GM23338 (cell line): ENCODE results near the gene CATSPER3. TPM values are rescaled to one million over a fixed set of nuclear protein-coding genes. Genes with fewer than 3 reads are reported as not detected.
A peak's percentile ranks its signal among the peaks of the same experiment; 100 is the strongest.

ENCODE experiments used
- ATAC-seq: fragments of 200-7000 bp; cut with Tn5 transposase; 3 replicates; pipeline ENCODE4 v1.9.1; 2020
- DNase-seq: peaks from one replicate; pipeline ENCODE4 v3.0.0-alpha.2; 2015; ENCODE audit warnings: low spot score
- H2AFZ ChIP-seq: fragments of 200-600 bp; sonication (generic); 2 replicates; pipeline ENCODE4 v1.8.0; 2016; ENCODE audit warnings: antibody characterized with exemption, mild to moderate bottlenecking, moderate library complexity
- H3F3A ChIP-seq: fragments of 200-600 bp; sonication (generic); replicated peaks from 2 replicates; pipeline ENCODE4 v1.8.0; 2017; ENCODE audit warnings: antibody characterized with exemption, mixed run types, low read depth
- H3K27ac ChIP-seq: fragments of 200-600 bp; sonication (generic); 2 replicates; pipeline ENCODE4 v1.6.1; 2016; ENCODE audit warnings: low read depth
- H3K27me3 ChIP-seq: fragments of 200-600 bp; sonication (generic); 2 replicates; pipeline ENCODE4 v1.8.0; 2016; ENCODE audit warnings: mild to moderate bottlenecking, mixed run types, moderate library complexity; ENCODE audit not compliant: insufficient read depth
- H3K36me3 ChIP-seq: fragments of 200-600 bp; sonication (generic); 2 replicates; pipeline ENCODE4 v1.8.0; 2016; ENCODE audit warnings: mild to moderate bottlenecking; ENCODE audit not compliant: insufficient read depth
- H3K4me1 ChIP-seq: fragments of 200-600 bp; sonication (generic); 2 replicates; pipeline ENCODE4 v1.8.0; 2016; ENCODE audit warnings: mild to moderate bottlenecking, moderate library complexity; ENCODE audit not compliant: insufficient read depth
- H3K4me2 ChIP-seq: fragments of 200-600 bp; sonication (generic); 2 replicates; pipeline ENCODE4 v1.7.1; 2017; ENCODE audit warnings: mixed run types
- H3K4me3 ChIP-seq: fragments of 200-600 bp; sonication (generic); 2 replicates; pipeline ENCODE4 v1.6.1; 2016; ENCODE audit warnings: mixed run types
- H3K79me2 ChIP-seq: fragments of 200-600 bp; sonication (generic); replicated peaks from 2 replicates; pipeline ENCODE4 v1.8.0; 2017; ENCODE audit warnings: mild to moderate bottlenecking; ENCODE audit not compliant: insufficient read depth
- H3K9me2 ChIP-seq: fragments of 200-600 bp; sonication (generic); 2 replicates; pipeline ENCODE4 v1.8.0; 2017; ENCODE audit not compliant: insufficient read depth
- H4K20me1 ChIP-seq: fragments of 200-600 bp; sonication (generic); replicated peaks from 2 replicates; pipeline ENCODE4 v1.8.0; 2017; ENCODE audit warnings: mild to moderate bottlenecking; ENCODE audit not compliant: insufficient read depth
- H3K27ac Mint-ChIP-seq: 2 replicates; pipeline ENCODE4 v1.8.0; 2020; ENCODE audit warnings: inconsistent platforms, mild to moderate bottlenecking, moderate library complexity, mixed read lengths
- H3K27me3 Mint-ChIP-seq: 3 replicates; pipeline ENCODE4 v1.8.0; 2022; ENCODE audit warnings: low read depth, mild to moderate bottlenecking, moderate library complexity, mixed read lengths, inconsistent platforms; ENCODE audit not compliant: insufficient read depth, poor library complexity
- H3K36me3 Mint-ChIP-seq: 3 replicates; pipeline ENCODE4 v1.8.0; 2021; ENCODE audit warnings: low read depth, mild to moderate bottlenecking, inconsistent platforms, moderate library complexity, mixed read lengths
- H3K4me1 Mint-ChIP-seq: 3 replicates; pipeline ENCODE4 v1.8.0; 2020; ENCODE audit warnings: mild to moderate bottlenecking, inconsistent platforms, mixed read lengths
- H3K4me3 Mint-ChIP-seq: 3 replicates; pipeline ENCODE4 v1.8.0; 2021; ENCODE audit warnings: moderate library complexity, mild to moderate bottlenecking, inconsistent platforms, mixed read lengths
- H3K9me3 Mint-ChIP-seq: 3 replicates; pipeline ENCODE4 v1.8.0; 2020; ENCODE audit warnings: moderate library complexity, mild to moderate bottlenecking, inconsistent platforms, mixed read lengths
- CREB1 ChIP-seq: fragments of 250-450 bp; sonication (Bioruptor Pico); IDR thresholded peaks from 2 replicates; pipeline ENCODE4 v1.5.0; 2020; ENCODE audit warnings: low read depth, mild to moderate bottlenecking, moderate library complexity
- CTCF ChIP-seq, 2 experiments: fragments of 200-600 bp in 1 of 2; sonication (generic) in 1 of 2; conservative IDR thresholded peaks; 2 replicates each; pipeline versions ENCODE4 v1.5.1 to v1.6.1; 2016 to 2017; ENCODE audit warnings: antibody characterized with exemption in 2 of 2, low read depth in 2 of 2, mild to moderate bottlenecking in 2 of 2, moderate library complexity in 1 of 2
- EZH2 ChIP-seq: fragments of 200-600 bp; sonication (generic); IDR thresholded peaks from one replicate; pipeline ENCODE4 v1.8.0; 2017; ENCODE audit warnings: antibody characterized with exemption, mild to moderate bottlenecking, low read depth; ENCODE audit not compliant: unreplicated experiment
- EZH2phosphoT487 ChIP-seq: fragments of 200-600 bp; sonication (generic); IDR thresholded peaks from one replicate; pipeline ENCODE4 v1.8.1; 2018; ENCODE audit warnings: antibody characterized with exemption; ENCODE audit not compliant: unreplicated experiment
- JUNB ChIP-seq: IDR thresholded peaks from one replicate; pipeline ENCODE4 v1.6.1; 2016; ENCODE audit warnings: antibody characterized with exemption; ENCODE audit not compliant: unreplicated experiment
- POLR2AphosphoS5 ChIP-seq: IDR thresholded peaks from 2 replicates; pipeline ENCODE4 v1.6.1; 2016; ENCODE audit warnings: antibody characterized with exemption, low read depth
- REST ChIP-seq: IDR thresholded peaks from one replicate; pipeline ENCODE4 v1.6.1; 2018; ENCODE audit warnings: antibody characterized with exemption; ENCODE audit not compliant: unreplicated experiment
- ZNF114 ChIP-seq: fragments of 250-450 bp; sonication (Bioruptor Pico); IDR thresholded peaks from 2 replicates; pipeline ENCODE4 v1.5.0; 2020; ENCODE audit warnings: mild to moderate bottlenecking, moderate library complexity
- ZNF331 ChIP-seq: fragments of 250-450 bp; sonication (Bioruptor Pico); IDR thresholded peaks from 2 replicates; pipeline ENCODE4 v1.5.0; 2020; ENCODE audit warnings: low read depth, mild to moderate bottlenecking, moderate library complexity
- polyA plus RNA-seq: library from polyadenylated mRNA; unstranded; fragments of >200 nt; fragmentation: Nextera tagmentation; extraction: Ambion mirVana; gene quantifications from 2 replicates; pipeline ENCODE4 v1.2.1, GENCODE V29; 2016
- total RNA-seq: library from RNA; depleted of rRNA; stranded (reverse); fragments of >200 nt; shearing (Covaris generic); gene quantifications from 2 replicates; pipeline ENCODE4 v1.2.3, GENCODE V29; 2014

CATSPER3 gene
- total and polyA plus RNA-seq, 2 experiments from 2014 or later: 0.19 TPM; not detected in 1

- Histone ChIP-seq H2AFZ (no peak overlapping the region), H3K27ac (no peak overlapping the region), H3K4me3 (no peak overlapping the region), H4K20me1 (peaks cover 7% of the 10 kb centered on the region; the same call in 1 of the 2 replicates), H3K36me3 (no peaks in the 10 kb centered on the region), H3K4me2 (no peak overlapping the region), H3K79me2 (no peaks in the 10 kb centered on the region), H3F3A (no peaks in the 10 kb centered on the region), H3K4me1 (no peaks in the 10 kb centered on the region), H3K9me2 (no peaks in the 10 kb centered on the region), H3K27me3 (peaks cover 89% of the 10 kb centered on the region)
- Mint-ChIP-seq H3K4me3 (no peak overlapping the region), H3K36me3 (no peaks in the 10 kb centered on the region), H3K27ac (no peak overlapping the region), H3K4me1 (peaks cover 16% of the 10 kb centered on the region), H3K27me3 (peaks cover 73% of the 10 kb centered on the region), H3K9me3 (no peaks in the 10 kb centered on the region; the same call in 2 of the 3 replicates)
- TF ChIP-seq JUNB (no peak), EZH2 (no peak), CTCF (conservative IDR thresholded peaks at IDR 0.05; ENCODE audit: low read depth in 2 of 2) (no peak), ZNF114 (no peak), REST (no peak), POLR2AphosphoS5 (no peak), ZNF331 (no peak)
- DNase-seq (no peak), ATAC-seq (peak; percentile 16; the same call in 2 of the 3 replicates)
Observed at GRCh38 chr5:135048930-135049329, 81.2 kb downstream of the CATSPER3 start.

- H3K4me3 Mint-ChIP-seq: peak overlapping the region; percentile 61
- Histone ChIP-seq H3K4me1 (no peaks in the 10 kb centered on the region), H3K4me3 (peak overlapping the region; percentile 55), H3K36me3 (no peaks in the 10 kb centered on the region), H3K27ac (no peak overlapping the region), H3K4me2 (peak overlapping the region; percentile 84), H3K79me2 (no peaks in the 10 kb centered on the region), H3K27me3 (peaks cover 75% of the 10 kb centered on the region), H3K9me2 (no peaks in the 10 kb centered on the region), H3F3A (no peaks in the 10 kb centered on the region), H2AFZ (peak overlapping the region; percentile 93), H4K20me1 (peaks cover 7% of the 10 kb centered on the region; the same call in 1 of the 2 replicates)
- peaks cover 15% of the 10 kb centered on the region for H3K4me1 Mint-ChIP-seq
- H3K27ac Mint-ChIP-seq: no peak overlapping the region
- H3K36me3 Mint-ChIP-seq: no peaks in the 10 kb centered on the region
- peaks cover 61% of the 10 kb centered on the region for H3K27me3 Mint-ChIP-seq
- H3K9me3 Mint-ChIP-seq: no peaks in the 10 kb centered on the region; the same call in 2 of the 3 replicates
- ATAC-seq (peak; percentile 83), DNase-seq (peak; percentile 59)
- TF ChIP-seq EZH2phosphoT487 (peak; percentile 62), CREB1 (CRISPR knock-in tag) (no peak)
Observed at GRCh38 chr5:135050244-135050767, 82.6 kb downstream of the CATSPER3 start.
